Measurements from ENCODE around the gene RGL2.

DNA sequence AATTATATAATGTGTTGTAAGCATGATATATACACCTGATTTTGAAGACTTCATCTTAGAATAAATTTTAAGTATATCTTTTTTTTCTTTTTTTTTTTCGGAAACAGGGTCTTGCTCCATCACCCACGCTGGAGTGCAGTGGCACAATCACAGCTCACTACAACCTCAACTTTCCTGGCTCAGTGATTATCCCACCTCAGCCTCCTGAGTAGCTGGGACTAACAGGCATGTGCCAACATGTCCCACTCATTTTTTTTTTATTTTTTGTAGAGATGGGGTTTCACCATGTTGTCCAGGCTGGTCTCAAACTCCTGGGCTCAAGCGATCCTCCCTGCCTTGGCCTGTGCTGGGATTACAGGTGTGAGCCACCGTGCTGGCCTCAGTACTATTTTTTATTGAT is 44.2 kb downstream of the RGL2 start:
- TF ChIP-seq, protein P1, sequence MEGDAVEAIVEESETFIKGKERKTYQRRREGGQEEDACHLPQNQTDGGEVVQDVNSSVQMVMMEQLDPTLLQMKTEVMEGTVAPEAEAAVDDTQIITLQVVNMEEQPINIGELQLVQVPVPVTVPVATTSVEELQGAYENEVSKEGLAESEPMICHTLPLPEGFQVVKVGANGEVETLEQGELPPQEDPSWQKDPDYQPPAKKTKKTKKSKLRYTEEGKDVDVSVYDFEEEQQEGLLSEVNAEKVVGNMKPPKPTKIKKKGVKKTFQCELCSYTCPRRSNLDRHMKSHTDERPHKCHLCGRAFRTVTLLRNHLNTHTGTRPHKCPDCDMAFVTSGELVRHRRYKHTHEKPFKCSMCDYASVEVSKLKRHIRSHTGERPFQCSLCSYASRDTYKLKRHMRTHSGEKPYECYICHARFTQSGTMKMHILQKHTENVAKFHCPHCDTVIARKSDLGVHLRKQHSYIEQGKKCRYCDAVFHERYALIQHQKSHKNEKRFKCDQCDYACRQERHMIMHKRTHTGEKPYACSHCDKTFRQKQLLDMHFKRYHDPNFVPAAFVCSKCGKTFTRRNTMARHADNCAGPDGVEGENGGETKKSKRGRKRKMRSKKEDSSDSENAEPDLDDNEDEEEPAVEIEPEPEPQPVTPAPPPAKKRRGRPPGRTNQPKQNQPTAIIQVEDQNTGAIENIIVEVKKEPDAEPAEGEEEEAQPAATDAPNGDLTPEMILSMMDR (conservative IDR thresholded peaks at IDR 0.05; ENCODE audit: low read length): no peak
- TF ChIP-seq EZH2phosphoT487 (IDR thresholded peaks at IDR 0.05; ENCODE audit: borderline replicate concordance, low read depth, low read length): no peak

Measured in OCI-LY7 (cell line).